RWPE1 (cell line): ENCODE measurements around the gene CMYA5.

Source experiments
- CTCF ChIA-PET: fragments of 350-600 bp; sonication (Branson Sonifier 250); formaldehyde crosslinking; extraction: SDS; loops from one replicate; lab custom pipeline; 2021; lab: Yijun Ruan, JAX
- POLR2A ChIA-PET: fragments of 400-600 bp; formaldehyde crosslinking; extraction: SDS; loops from one replicate; lab custom pipeline; 2020; ENCODE audit warnings: antibody characterized with exemption; ENCODE audit not compliant: low non-redundant PET; lab: Yijun Ruan, JAX
- DNase-seq: peaks from one replicate; pipeline ENCODE4 v3.0.0; 2012; ENCODE audit warnings: low spot score
- H3K27ac ChIP-seq: fragments of 450-650 bp; 2 replicates; pipeline ENCODE4 v1.5.1; 2017
- CTCF ChIP-seq: fragments of 450-650 bp; conservative IDR thresholded peaks from 2 replicates; pipeline ENCODE4 v1.5.1; 2017; ENCODE audit warnings: low read depth, mild to moderate bottlenecking

Gene CMYA5

GRCh38 chr5:79846198-79846521 is 156.5 kb downstream of the CMYA5 start:
- no peak overlapping the region for H3K27ac ChIP-seq
- TF ChIP-seq CTCF = no peak
- DNase-seq = no peak
- CTCF ChIA-PET = interaction anchor here (0.7 to 1.8 kb wide), 2 partner anchors 12 to 25 kb away, joined by 3 to 6 read pairs; no protein-coding TSS in a partner anchor
- POLR2A ChIA-PET = no interaction called here

GRCh38 chr5:79847561-79847960 is 157.9 kb downstream of the CMYA5 start:
- no peak overlapping the region for H3K27ac ChIP-seq
- POLR2A ChIA-PET = no interaction called here
- CTCF ChIA-PET = interaction anchor here (1.8 kb wide), 1 partner anchor 10 kb away, joined by 6 read pairs; no protein-coding TSS in a partner anchor
- TF ChIP-seq CTCF = no peak
- no peak for DNase-seq

GRCh38 chr5:79849061-79849460 is 159.4 kb downstream of the CMYA5 start:
- POLR2A ChIA-PET = interaction anchor here (0.5 kb wide), 1 partner anchor 173 kb away, joined by 3 read pairs; no protein-coding TSS in a partner anchor
- CTCF ChIA-PET = interaction anchor here (0.6 to 0.8 kb wide), 4 partner anchors 9 to 291 kb away, joined by 3 read pairs; no protein-coding TSS in a partner anchor
- no peak for DNase-seq
- H3K27ac ChIP-seq = no peak overlapping the region
- TF ChIP-seq CTCF = no peak
